ENCODE measurements around the gene LINGO1. TPM values are rescaled to one million over a fixed set of nuclear protein-coding genes. Genes with fewer than 3 reads are reported as not detected.

The LINGO1 gene
- total RNA-seq, 1 experiment from 2014 or later, result 51.3 TPM

DNA sequence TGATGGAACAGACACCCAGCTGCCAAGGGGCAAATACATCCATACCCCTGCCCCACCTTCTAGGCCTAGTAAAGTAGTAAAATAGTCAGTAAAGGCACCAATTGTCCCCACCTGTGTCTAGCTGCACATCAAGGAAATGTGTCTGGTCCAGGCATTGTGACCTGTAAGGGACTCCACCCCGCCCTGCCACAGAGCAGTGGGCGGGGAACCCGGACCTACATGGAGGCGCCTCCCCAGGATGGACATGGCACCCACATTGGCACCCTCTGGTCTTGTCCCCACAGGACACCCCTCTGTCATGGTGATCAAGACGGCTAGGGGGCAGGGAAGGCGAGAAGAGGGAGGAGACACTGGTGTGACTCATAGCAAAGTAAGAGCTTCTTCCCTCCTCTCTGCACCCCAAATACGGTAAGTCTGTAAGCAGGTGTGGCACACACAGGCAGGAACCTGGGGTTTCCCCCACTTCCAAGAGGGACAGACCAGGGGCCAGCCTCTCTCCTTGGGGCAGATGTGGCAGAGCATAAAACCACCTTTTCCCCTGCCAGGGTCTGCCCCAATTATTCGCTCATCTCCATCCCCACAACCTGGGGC, 13.5 kb upstream of the LINGO1 start (continued):
- TF ChIP-seq ZNF423 (CRISPR knock-in tag; IDR thresholded peaks at IDR 0.05), result no peak
- no peak for TF ChIP-seq EMX1 (CRISPR knock-in tag; IDR thresholded peaks at IDR 0.05)
- TF ChIP-seq GTF2I (CRISPR knock-in tag; conservative IDR thresholded peaks at IDR 0.05), result no peak
- no peak for TF ChIP-seq ZNF121 (CRISPR knock-in tag; IDR thresholded peaks at IDR 0.05)

DNA sequence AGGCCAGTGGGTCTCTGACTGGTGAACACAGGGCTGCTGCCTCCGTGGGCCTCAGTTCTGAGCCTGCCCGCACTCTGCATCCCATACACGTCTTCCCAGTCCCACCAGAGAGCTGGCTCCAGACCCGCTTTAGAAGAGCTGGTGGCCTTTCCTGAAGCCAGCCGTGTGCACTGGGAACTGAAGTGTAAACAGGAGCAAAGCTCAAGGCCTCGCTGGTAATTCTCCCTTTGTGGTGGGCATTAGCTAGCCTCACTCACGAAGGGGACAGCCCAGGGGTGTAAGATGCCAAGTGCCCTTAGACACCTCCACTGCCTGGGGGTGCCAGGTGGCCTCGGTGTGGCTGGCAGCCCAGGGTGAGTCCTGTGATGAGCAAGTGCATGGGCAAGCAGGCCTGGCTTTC, 12.9 kb upstream of the LINGO1 start:
- Mint-ChIP-seq H3K4me1 (peaks cover 16% of the 10 kb centered on the region), H3K27me3 (ENCODE audit: low read depth) (no peaks in the 10 kb centered on the region; the same call in 1 of the 2 replicates), H3K36me3 (no peaks in the 10 kb centered on the region), H3K4me3 (no peak overlapping the region), H3K27ac (no peak overlapping the region), H3K9me3 (no peaks in the 10 kb centered on the region)
- ATAC-seq (no peak), DNase-seq (ENCODE audit: low spot score) (no peak)
- POLR2A ChIA-PET, result interaction anchor here (1.0 kb wide), 1 partner anchor 11 kb away, joined by 3 read pairs; no protein-coding TSS in a partner anchor
- CTCF ChIA-PET, result interaction anchor here (1.3 to 8.0 kb wide), 8 partner anchors 10 to 229 kb away, joined by 3 to 72 read pairs (median 8); partner anchors contain the start of gene LINGO1
- TF ChIP-seq ZNF317 (CRISPR knock-in tag; IDR thresholded peaks at IDR 0.05; ENCODE audit: borderline replicate concordance, low read depth), result no peak
- TF ChIP-seq, protein P1, sequence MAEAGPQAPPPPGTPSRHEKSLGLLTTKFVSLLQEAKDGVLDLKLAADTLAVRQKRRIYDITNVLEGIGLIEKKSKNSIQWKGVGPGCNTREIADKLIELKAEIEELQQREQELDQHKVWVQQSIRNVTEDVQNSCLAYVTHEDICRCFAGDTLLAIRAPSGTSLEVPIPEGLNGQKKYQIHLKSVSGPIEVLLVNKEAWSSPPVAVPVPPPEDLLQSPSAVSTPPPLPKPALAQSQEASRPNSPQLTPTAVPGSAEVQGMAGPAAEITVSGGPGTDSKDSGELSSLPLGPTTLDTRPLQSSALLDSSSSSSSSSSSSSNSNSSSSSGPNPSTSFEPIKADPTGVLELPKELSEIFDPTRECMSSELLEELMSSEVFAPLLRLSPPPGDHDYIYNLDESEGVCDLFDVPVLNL (CRISPR knock-in tag; IDR thresholded peaks at IDR 0.05; ENCODE audit: borderline replicate concordance, low read depth), result no peak
- no peak for TF ChIP-seq SOX15 (CRISPR knock-in tag; IDR thresholded peaks at IDR 0.05)
- TF ChIP-seq ESRRA (CRISPR knock-in tag; IDR thresholded peaks at IDR 0.05; ENCODE audit: borderline replicate concordance), result no peak
- TF ChIP-seq ATF3 (CRISPR knock-in tag; conservative IDR thresholded peaks at IDR 0.05), result no peak
- TF ChIP-seq PRDM15 (CRISPR knock-in tag; IDR thresholded peaks at IDR 0.05), result no peak
- TF ChIP-seq ZNF425 (CRISPR knock-in tag; conservative IDR thresholded peaks at IDR 0.05), result no peak
- TF ChIP-seq, protein P2, sequence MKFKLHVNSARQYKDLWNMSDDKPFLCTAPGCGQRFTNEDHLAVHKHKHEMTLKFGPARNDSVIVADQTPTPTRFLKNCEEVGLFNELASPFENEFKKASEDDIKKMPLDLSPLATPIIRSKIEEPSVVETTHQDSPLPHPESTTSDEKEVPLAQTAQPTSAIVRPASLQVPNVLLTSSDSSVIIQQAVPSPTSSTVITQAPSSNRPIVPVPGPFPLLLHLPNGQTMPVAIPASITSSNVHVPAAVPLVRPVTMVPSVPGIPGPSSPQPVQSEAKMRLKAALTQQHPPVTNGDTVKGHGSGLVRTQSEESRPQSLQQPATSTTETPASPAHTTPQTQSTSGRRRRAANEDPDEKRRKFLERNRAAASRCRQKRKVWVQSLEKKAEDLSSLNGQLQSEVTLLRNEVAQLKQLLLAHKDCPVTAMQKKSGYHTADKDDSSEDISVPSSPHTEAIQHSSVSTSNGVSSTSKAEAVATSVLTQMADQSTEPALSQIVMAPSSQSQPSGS (CRISPR knock-in tag; IDR thresholded peaks at IDR 0.05; ENCODE audit: borderline replicate concordance, low read depth), result no peak
- TF ChIP-seq EMX1 (CRISPR knock-in tag; IDR thresholded peaks at IDR 0.05), result no peak
- TF ChIP-seq TP53 (CRISPR knock-in tag; IDR thresholded peaks at IDR 0.05), result no peak
- TF ChIP-seq CREM (CRISPR knock-in tag; IDR thresholded peaks at IDR 0.05), result no peak
- no peak for TF ChIP-seq GRHL2 (CRISPR knock-in tag; IDR thresholded peaks at IDR 0.05; ENCODE audit: insufficient replicate concordance, severe bottlenecking)
- no peak for TF ChIP-seq NFATC4 (CRISPR knock-in tag; IDR thresholded peaks at IDR 0.05)
- TF ChIP-seq, protein P3, sequence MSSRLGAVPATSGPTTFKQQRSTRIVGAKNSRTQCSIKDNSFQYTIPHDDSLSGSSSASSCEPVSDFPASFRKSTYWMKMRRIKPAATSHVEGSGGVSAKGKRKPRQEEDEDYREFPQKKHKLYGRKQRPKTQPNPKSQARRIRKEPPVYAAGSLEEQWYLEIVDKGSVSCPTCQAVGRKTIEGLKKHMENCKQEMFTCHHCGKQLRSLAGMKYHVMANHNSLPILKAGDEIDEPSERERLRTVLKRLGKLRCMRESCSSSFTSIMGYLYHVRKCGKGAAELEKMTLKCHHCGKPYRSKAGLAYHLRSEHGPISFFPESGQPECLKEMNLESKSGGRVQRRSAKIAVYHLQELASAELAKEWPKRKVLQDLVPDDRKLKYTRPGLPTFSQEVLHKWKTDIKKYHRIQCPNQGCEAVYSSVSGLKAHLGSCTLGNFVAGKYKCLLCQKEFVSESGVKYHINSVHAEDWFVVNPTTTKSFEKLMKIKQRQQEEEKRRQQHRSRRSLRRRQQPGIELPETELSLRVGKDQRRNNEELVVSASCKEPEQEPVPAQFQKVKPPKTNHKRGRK (CRISPR knock-in tag; IDR thresholded peaks at IDR 0.05; ENCODE audit: borderline replicate concordance), result no peak
- TF ChIP-seq IRF1 (CRISPR knock-in tag; IDR thresholded peaks at IDR 0.05), result no peak
- no peak for TF ChIP-seq CTCF (IDR thresholded peaks at IDR 0.05)

Measured in WTC11 (cell line).